Sigmoid colon (tissue), 4 donors: ENCODE measurements around the gene MOB2.

Experiments used
- CTCF ChIP-seq, 4 experiments: fragments of 450-650 bp in 3 of 4; fragments of 200-600 bp in 1 of 4; IDR thresholded peaks; one replicate each; pipeline ENCODE4 v1.5.1; 2016 to 2019; ENCODE audit warnings: antibody characterized with exemption in 4 of 4, mild to moderate bottlenecking in 3 of 4, moderate library complexity in 2 of 4
- EP300 ChIP-seq, 4 donors: sonication (generic); formaldehyde crosslinking; IDR thresholded peaks; one replicate each; pipeline ENCODE4 v1.6.1; 2017; ENCODE audit warnings: antibody characterized with exemption in 4 of 4
- POLR2A ChIP-seq, 2 donors: fragments of 450-650 bp; IDR thresholded peaks; one replicate each; pipeline ENCODE4 v1.6.1; 2016; ENCODE audit warnings: antibody characterized with exemption in 2 of 2, mild to moderate bottlenecking in 2 of 2, moderate library complexity in 2 of 2
- POLR2AphosphoS5 ChIP-seq, 4 donors: sonication (generic); formaldehyde crosslinking; IDR thresholded peaks; one replicate each; pipeline ENCODE4 v1.6.1; 2017; ENCODE audit warnings: antibody characterized with exemption in 4 of 4

GRCh38 chr11:1470681-1471611 is 15.6 kb downstream of the MOB2 start:
- TF ChIP-seq CTCF (IDR thresholded peaks at IDR 0.05): no peak
- no peak for TF ChIP-seq POLR2A (IDR thresholded peaks at IDR 0.05)
- TF ChIP-seq EP300 (IDR thresholded peaks at IDR 0.05): no peak
- peak in 1 of 4 donors; percentile 14 for TF ChIP-seq POLR2AphosphoS5 (IDR thresholded peaks at IDR 0.05)
